ENCODE data around the gene DHRS4L2.
"Not testable (repeated sequence)": the region's sequence is repeated elsewhere in the genome, so short reads cannot be mapped to it uniquely, and the experiment has no call there.

- TF ChIP-seq, protein P1, sequence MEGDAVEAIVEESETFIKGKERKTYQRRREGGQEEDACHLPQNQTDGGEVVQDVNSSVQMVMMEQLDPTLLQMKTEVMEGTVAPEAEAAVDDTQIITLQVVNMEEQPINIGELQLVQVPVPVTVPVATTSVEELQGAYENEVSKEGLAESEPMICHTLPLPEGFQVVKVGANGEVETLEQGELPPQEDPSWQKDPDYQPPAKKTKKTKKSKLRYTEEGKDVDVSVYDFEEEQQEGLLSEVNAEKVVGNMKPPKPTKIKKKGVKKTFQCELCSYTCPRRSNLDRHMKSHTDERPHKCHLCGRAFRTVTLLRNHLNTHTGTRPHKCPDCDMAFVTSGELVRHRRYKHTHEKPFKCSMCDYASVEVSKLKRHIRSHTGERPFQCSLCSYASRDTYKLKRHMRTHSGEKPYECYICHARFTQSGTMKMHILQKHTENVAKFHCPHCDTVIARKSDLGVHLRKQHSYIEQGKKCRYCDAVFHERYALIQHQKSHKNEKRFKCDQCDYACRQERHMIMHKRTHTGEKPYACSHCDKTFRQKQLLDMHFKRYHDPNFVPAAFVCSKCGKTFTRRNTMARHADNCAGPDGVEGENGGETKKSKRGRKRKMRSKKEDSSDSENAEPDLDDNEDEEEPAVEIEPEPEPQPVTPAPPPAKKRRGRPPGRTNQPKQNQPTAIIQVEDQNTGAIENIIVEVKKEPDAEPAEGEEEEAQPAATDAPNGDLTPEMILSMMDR (IDR thresholded peaks at IDR 0.05) = not testable (repeated sequence)
- not testable (repeated sequence) for TF ChIP-seq ZFX (IDR thresholded peaks at IDR 0.05; ENCODE audit: borderline replicate concordance)
Observed at GRCh38 chr14:23996009-23996408, 7.3 kb downstream of the DHRS4L2 start.
